DOHH2 (cell line): ENCODE measurements around the gene PREX1.

Experiments
- H3F3A ChIP-seq: fragments of 200-600 bp; sonication (generic), shearing (Covaris generic); 2 replicates; pipeline ENCODE4 v1.6.0; 2016; ENCODE audit warnings: antibody characterized with exemption, mild to moderate bottlenecking; ENCODE audit not compliant: control insufficient read depth, insufficient read depth
- H3K27ac ChIP-seq: fragments of 200-600 bp; sonication (generic); 2 replicates; pipeline ENCODE4 v1.5.1; 2014; ENCODE audit warnings: low read depth, mild to moderate bottlenecking, low read length, moderate library complexity
- H3K27me3 ChIP-seq: fragments of 200-600 bp; sonication (generic); 2 replicates; pipeline ENCODE4 v1.6.1; 2014; ENCODE audit warnings: mild to moderate bottlenecking, low read length, mixed read lengths; ENCODE audit not compliant: control insufficient read depth
- H3K36me3 ChIP-seq: fragments of 200-600 bp; sonication (generic); 2 replicates; pipeline ENCODE4 v1.6.1; 2014; ENCODE audit warnings: mild to moderate bottlenecking, low read length, moderate library complexity, mixed read lengths; ENCODE audit not compliant: control insufficient read depth
- H3K4me1 ChIP-seq: fragments of 200-600 bp; sonication (generic); 2 replicates; pipeline ENCODE4 v1.6.1; 2014; ENCODE audit warnings: mild to moderate bottlenecking, low read length, mixed read lengths; ENCODE audit not compliant: control insufficient read depth
- H3K4me2 ChIP-seq: fragments of 200-600 bp; sonication (generic); 2 replicates; pipeline ENCODE4 v1.6.0; 2014; ENCODE audit warnings: mild to moderate bottlenecking, low read length, moderate library complexity
- H3K4me3 ChIP-seq: fragments of 200-600 bp; sonication (generic); 2 replicates; pipeline ENCODE4 v1.5.1; 2014; ENCODE audit warnings: mild to moderate bottlenecking, low read length, mixed read lengths
- H3K79me2 ChIP-seq: fragments of 200-600 bp; sonication (generic); 2 replicates; pipeline ENCODE4 v1.6.1; 2014; ENCODE audit warnings: mild to moderate bottlenecking, low read length, mixed read lengths; ENCODE audit not compliant: control insufficient read depth
- H3K9me2 ChIP-seq: fragments of 200-600 bp; sonication (generic); replicated peaks from 2 replicates; pipeline ENCODE4 v1.6.1; 2014; ENCODE audit warnings: mild to moderate bottlenecking, low read length, mixed read lengths; ENCODE audit not compliant: control insufficient read depth
- H3K9me3 ChIP-seq: fragments of 200-600 bp; sonication (generic); 2 replicates; pipeline ENCODE4 v1.6.1; 2014; ENCODE audit warnings: antibody characterized with exemption, low read length, mixed read lengths; ENCODE audit not compliant: control insufficient read depth, insufficient read depth
- H4K20me1 ChIP-seq: fragments of 200-600 bp; sonication (generic); 2 replicates; pipeline ENCODE4 v1.6.0; 2014; ENCODE audit warnings: low read depth, mild to moderate bottlenecking, antibody characterized with exemption, low read length, moderate library complexity; ENCODE audit not compliant: control insufficient read depth, insufficient read depth
- EZH2phosphoT487 ChIP-seq: fragments of 200-600 bp; sonication (generic); IDR thresholded peaks from 2 replicates; pipeline ENCODE4 v1.6.1; 2017; ENCODE audit warnings: borderline replicate concordance, mild to moderate bottlenecking, antibody characterized with exemption, low read length, moderate library complexity, mixed read lengths
- TF ChIP-seq, protein P1 (sequence below): fragments of 200-600 bp; sonication (generic); IDR thresholded peaks from one replicate; pipeline ENCODE4 v1.5.1; 2014; ENCODE audit warnings: antibody characterized with exemption, mild to moderate bottlenecking, low read depth, low read length; ENCODE audit not compliant: poor library complexity, severe bottlenecking

PREX1 gene

DNA sequence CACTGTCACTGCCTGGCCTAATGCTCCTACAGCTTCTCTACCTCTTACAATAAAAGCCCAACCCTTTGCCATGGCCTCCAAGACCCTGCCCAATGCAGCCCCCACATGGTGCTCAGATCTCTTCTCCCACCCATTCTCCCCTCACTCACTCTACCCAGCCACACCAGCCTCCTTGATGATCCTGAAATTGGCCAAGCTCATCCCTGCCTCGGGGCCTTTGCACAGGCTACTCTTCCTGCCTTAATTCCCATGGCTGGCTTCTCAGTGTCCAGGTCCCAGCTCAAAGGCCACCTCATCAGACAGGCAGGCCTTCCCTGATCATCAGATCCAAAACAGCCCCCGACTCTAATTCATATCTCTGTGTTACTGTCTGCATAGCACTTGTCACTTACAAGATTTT, 25.6 kb downstream of the PREX1 start:
- Histone ChIP-seq H3K27ac (no peak overlapping the region), H3K79me2 (no peaks in the 10 kb centered on the region), H3K36me3 (no peaks in the 10 kb centered on the region), H3F3A (no peaks in the 10 kb centered on the region), H3K27me3 (no peaks in the 10 kb centered on the region), H3K4me1 (peaks cover 8% of the 10 kb centered on the region), H4K20me1 (no peaks in the 10 kb centered on the region), H3K4me3 (no peak overlapping the region), H3K9me3 (peaks cover 8% of the 10 kb centered on the region; the same call in 1 of the 2 replicates), H3K9me2 (no peaks in the 10 kb centered on the region), H3K4me2 (no peak overlapping the region)
- TF ChIP-seq, protein P1, sequence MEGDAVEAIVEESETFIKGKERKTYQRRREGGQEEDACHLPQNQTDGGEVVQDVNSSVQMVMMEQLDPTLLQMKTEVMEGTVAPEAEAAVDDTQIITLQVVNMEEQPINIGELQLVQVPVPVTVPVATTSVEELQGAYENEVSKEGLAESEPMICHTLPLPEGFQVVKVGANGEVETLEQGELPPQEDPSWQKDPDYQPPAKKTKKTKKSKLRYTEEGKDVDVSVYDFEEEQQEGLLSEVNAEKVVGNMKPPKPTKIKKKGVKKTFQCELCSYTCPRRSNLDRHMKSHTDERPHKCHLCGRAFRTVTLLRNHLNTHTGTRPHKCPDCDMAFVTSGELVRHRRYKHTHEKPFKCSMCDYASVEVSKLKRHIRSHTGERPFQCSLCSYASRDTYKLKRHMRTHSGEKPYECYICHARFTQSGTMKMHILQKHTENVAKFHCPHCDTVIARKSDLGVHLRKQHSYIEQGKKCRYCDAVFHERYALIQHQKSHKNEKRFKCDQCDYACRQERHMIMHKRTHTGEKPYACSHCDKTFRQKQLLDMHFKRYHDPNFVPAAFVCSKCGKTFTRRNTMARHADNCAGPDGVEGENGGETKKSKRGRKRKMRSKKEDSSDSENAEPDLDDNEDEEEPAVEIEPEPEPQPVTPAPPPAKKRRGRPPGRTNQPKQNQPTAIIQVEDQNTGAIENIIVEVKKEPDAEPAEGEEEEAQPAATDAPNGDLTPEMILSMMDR: no peak
- no peak for TF ChIP-seq EZH2phosphoT487

DNA sequence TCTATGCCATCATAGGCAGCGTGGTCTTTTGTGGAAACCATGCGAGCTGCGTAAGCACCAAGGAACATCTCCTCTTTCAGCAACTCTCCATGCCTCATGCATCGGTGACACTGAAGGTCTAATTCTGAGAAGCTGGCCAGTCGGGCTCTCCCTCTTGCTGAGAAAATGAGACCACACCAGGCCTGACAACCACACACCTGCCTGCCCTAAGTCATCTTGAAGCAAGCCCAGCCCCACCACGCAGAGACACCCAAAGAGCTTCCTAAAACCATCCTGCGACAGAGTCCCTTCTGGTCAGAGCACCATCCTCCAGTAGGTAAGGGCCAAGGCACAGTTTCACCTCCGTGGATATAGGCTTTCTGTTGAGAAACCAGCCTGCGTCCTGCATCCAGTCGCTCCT, 26.6 kb downstream of the PREX1 start:
- Histone ChIP-seq H3K79me2 (no peaks in the 10 kb centered on the region), H3K4me2 (no peak overlapping the region), H3K27ac (no peak overlapping the region), H3K9me3 (no peaks in the 10 kb centered on the region), H3K4me1 (peaks cover 8% of the 10 kb centered on the region), H3K9me2 (no peaks in the 10 kb centered on the region), H4K20me1 (no peaks in the 10 kb centered on the region), H3K4me3 (no peak overlapping the region), H3K27me3 (no peaks in the 10 kb centered on the region), H3F3A (no peaks in the 10 kb centered on the region), H3K36me3 (no peaks in the 10 kb centered on the region)
- TF ChIP-seq EZH2phosphoT487: no peak
- TF ChIP-seq, protein P1: no peak

DNA sequence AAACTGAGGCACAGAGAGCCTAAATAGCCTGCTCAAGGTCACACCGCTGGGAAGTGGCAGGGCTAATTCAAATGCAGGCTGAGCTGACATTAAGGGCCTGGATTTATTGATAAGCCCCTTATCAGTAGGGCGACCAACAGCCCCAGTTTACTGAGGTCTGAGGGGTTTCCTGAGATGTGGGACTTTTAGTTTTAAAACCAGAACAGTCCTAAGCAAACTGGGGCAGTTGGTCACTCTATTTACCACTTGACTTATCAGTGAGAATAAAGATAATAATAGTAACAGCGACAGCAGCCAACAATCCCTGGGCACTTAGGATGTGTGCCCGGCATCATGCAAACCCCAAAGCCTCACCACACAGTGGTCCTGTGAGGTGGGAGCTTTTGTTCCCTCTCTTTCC, 27.6 kb downstream of the PREX1 start:
- Histone ChIP-seq H4K20me1 (no peaks in the 10 kb centered on the region), H3K27me3 (no peaks in the 10 kb centered on the region), H3K9me2 (no peaks in the 10 kb centered on the region), H3K4me2 (no peak overlapping the region), H3K36me3 (no peaks in the 10 kb centered on the region), H3K9me3 (no peaks in the 10 kb centered on the region), H3F3A (no peaks in the 10 kb centered on the region), H3K4me3 (no peak overlapping the region), H3K27ac (no peak overlapping the region), H3K79me2 (no peaks in the 10 kb centered on the region), H3K4me1 (peaks cover 8% of the 10 kb centered on the region)
- TF ChIP-seq EZH2phosphoT487: no peak
- TF ChIP-seq, protein P1: no peak
